Fibroblast of lung (primary cell): ENCODE data around the gene SLC25A33.
A peak's percentile ranks its signal among the peaks of the same experiment; 100 is the strongest.

ENCODE experiments used
- CTCF ChIP-seq, 2 donors: IDR thresholded peaks in 1 of 2; conservative IDR thresholded peaks in 1 of 2; 1 replicate in 1 of 2; 2 replicates in 1 of 2; pipeline ENCODE4 v1.5.1; 2011 to 2012; ENCODE audit warnings: low read length in 2 of 2, control low read depth in 1 of 2, inconsistent platforms in 1 of 2, low read depth in 1 of 2, mild to moderate bottlenecking in 1 of 2
- EZH2 ChIP-seq: IDR thresholded peaks from 2 replicates; pipeline ENCODE4 v1.5.1; 2012; ENCODE audit warnings: low read length, control low read depth, mild to moderate bottlenecking; ENCODE audit errors: missing control alignments

GRCh38 chr1:9573723-9574122 is 34.5 kb downstream of the SLC25A33 start:
- TF ChIP-seq EZH2 (no peak), CTCF (conservative IDR thresholded peaks at IDR 0.05 in 1 of 2, IDR thresholded peaks at IDR 0.05 in 1 of 2; ENCODE audit: low read depth in 1 of 2, low read length in 2 of 2) (peak; percentile 35 to 38)
